GM12892 (cell line): Measurements from ENCODE around the gene EPHB3.

Experiments used
- POLR2A ChIP-seq: IDR thresholded peaks from 2 replicates; pipeline ENCODE4 v1.6.1; 2011; ENCODE audit warnings: low read depth, low read length, control low read depth
- POLR2AphosphoS5 ChIP-seq: IDR thresholded peaks from 2 replicates; pipeline ENCODE4 v1.6.1; 2011; ENCODE audit warnings: low read depth, low read length, control low read depth

DNA sequence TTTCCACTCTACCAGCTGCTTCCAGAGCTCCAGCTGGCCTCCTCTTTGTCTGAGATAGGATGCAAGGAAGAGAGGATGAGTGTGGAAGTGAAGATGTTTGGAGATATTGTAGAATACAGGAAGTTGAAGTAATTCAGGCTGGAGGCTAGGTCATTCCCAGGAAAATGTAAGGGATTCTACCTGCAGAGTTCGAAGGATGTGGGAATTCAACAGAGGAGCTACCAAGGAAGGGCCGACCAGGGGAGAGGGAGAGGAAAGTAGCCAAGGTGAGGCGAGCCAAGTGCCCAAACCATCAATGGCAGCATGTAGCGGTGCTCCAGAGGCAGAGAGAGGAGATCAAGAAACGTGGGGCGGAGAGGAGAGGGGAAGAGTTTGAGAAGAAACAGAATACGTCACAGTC is 49.0 kb upstream of the EPHB3 start:
- TF ChIP-seq POLR2AphosphoS5 (no peak), POLR2A (no peak)
